Naive thymus-derived CD4-positive, alpha-beta T cell (primary cell): Measurements from ENCODE around the gene HOXC6. TPM values are rescaled to one million over a fixed set of nuclear protein-coding genes. Genes with fewer than 3 reads are reported as not detected.

ENCODE experiments used
- ATAC-seq: fragments of 150-1000 bp; cut with Tn5 transposase; 2 replicates; pipeline ENCODE4 v1.10.0; 2021; ENCODE audit warnings: mild to moderate bottlenecking, moderate library complexity
- CTCF ChIA-PET: fragments of 350-600 bp; sonication (Branson Sonifier 250); formaldehyde crosslinking; loops from one replicate; lab custom pipeline; 2021; ENCODE audit warnings: antibody characterized with exemption; lab: Charles Lee
- POLR2A ChIA-PET: fragments of 350-600 bp; sonication (Branson Sonifier 250); formaldehyde crosslinking; loops from one replicate; lab custom pipeline; 2021; ENCODE audit warnings: antibody characterized with exemption, inconsistent platforms; lab: Charles Lee
- DNase-seq, 9 donors: peaks; one replicate each; pipeline versions ENCODE4 v3.0.0 to v3.0.0-alpha.2; 2020 to 2022; ENCODE audit warnings: mixed read lengths in 1 of 9
- H3K27ac ChIP-seq: one replicate; pipeline ENCODE4 v1.7.0; 2013; ENCODE audit warnings: mild to moderate bottlenecking, low read depth, low read length, moderate library complexity
- H3K27me3 ChIP-seq, 2 donors: one replicate each; pipeline ENCODE4 v1.7.0; 2013; ENCODE audit warnings: low read length in 2 of 2, mild to moderate bottlenecking in 2 of 2, moderate library complexity in 2 of 2; ENCODE audit not compliant: control insufficient read depth in 2 of 2, insufficient read depth in 2 of 2
- H3K36me3 ChIP-seq, 3 experiments: 1 replicate in 2 of 3; 2 replicates in 1 of 3; pipeline ENCODE4 v1.7.0; 2013; ENCODE audit warnings: low read length in 3 of 3, mild to moderate bottlenecking in 3 of 3, moderate library complexity in 1 of 3; ENCODE audit not compliant: insufficient read depth in 3 of 3, control insufficient read depth in 2 of 3
- H3K4me1 ChIP-seq, 2 donors: one replicate each; pipeline ENCODE4 v1.7.0; 2013; ENCODE audit warnings: low read length in 2 of 2, mild to moderate bottlenecking in 2 of 2, moderate library complexity in 1 of 2; ENCODE audit not compliant: control insufficient read depth in 2 of 2, insufficient read depth in 2 of 2
- H3K4me3 ChIP-seq: 2 replicates; pipeline ENCODE4 v1.7.0; 2013; ENCODE audit warnings: mild to moderate bottlenecking, low read length
- H3K9me3 ChIP-seq, 3 experiments: 1 replicate in 2 of 3; 2 replicates in 1 of 3; pipeline ENCODE4 v1.7.0; 2013; ENCODE audit warnings: low read length in 3 of 3; ENCODE audit not compliant: control insufficient read depth in 2 of 3
- H3K27ac Mint-ChIP-seq, 9 donors: one replicate each; pipeline ENCODE4 v1.8.0; 2020 to 2022; ENCODE audit warnings: mixed read lengths in 9 of 9, mild to moderate bottlenecking in 8 of 9, moderate library complexity in 5 of 9, inconsistent platforms in 2 of 9
- H3K27me3 Mint-ChIP-seq, 5 donors: one replicate each; pipeline ENCODE4 v1.8.0; 2021 to 2022; ENCODE audit warnings: mixed read lengths in 5 of 5, mild to moderate bottlenecking in 1 of 5
- H3K36me3 Mint-ChIP-seq, 5 donors: one replicate each; pipeline ENCODE4 v1.8.0; 2020 to 2022; ENCODE audit warnings: mixed read lengths in 5 of 5, mild to moderate bottlenecking in 3 of 5, inconsistent platforms in 1 of 5
- H3K4me1 Mint-ChIP-seq, 7 donors: one replicate each; pipeline ENCODE4 v1.8.0; 2020 to 2022; ENCODE audit warnings: mixed read lengths in 7 of 7, mild to moderate bottlenecking in 3 of 7, inconsistent platforms in 1 of 7
- H3K4me3 Mint-ChIP-seq, 10 donors: one replicate each; pipeline ENCODE4 v1.8.0; 2020 to 2022; ENCODE audit warnings: mild to moderate bottlenecking in 10 of 10, mixed read lengths in 10 of 10, moderate library complexity in 6 of 10, inconsistent platforms in 2 of 10
- H3K9me3 Mint-ChIP-seq, 11 donors: one replicate each; pipeline ENCODE4 v1.8.0; 2020 to 2022; ENCODE audit warnings: mixed read lengths in 11 of 11, mild to moderate bottlenecking in 4 of 11, inconsistent platforms in 1 of 11, moderate library complexity in 1 of 11
- intact Hi-C, 2 donors: fragments of 100-400 bp; cut with micrococcal nuclease; formaldehyde crosslinking; loops; one replicate each; pipeline ENCODE4 v1.15.1; 2023
- polyA plus RNA-seq, 2 donors: library from polyadenylated mRNA; unstranded; fragments of 300-500 nt; fragmentation: Illumina TruSeq; gene quantifications; one replicate each; pipeline ENCODE4 v1.2.3, GENCODE V29; 2021
- total RNA-seq, 6 experiments: library from RNA in 5 of 6; stranded (reverse) in 5 of 6; gene quantifications; 1 replicate in 5 of 6; 2 replicates in 1 of 6; pipeline ENCODE4 v1.2.3 and lab custom pipeline; 2021 to 2026

The HOXC6 gene
- total and polyA plus RNA-seq, 7 experiments from 2014 or later, result not detected

GRCh38 chr12:53982648-53983567 lies 45.3 kb upstream of the HOXC6 start:
- Histone ChIP-seq H3K27me3 (peaks cover 45 to 87% of the 10 kb centered on the region in 2 donors), H3K36me3 (no peaks in the 10 kb centered on the region), H3K4me1 (peaks cover 9 to 13% of the 10 kb centered on the region in 2 donors), H3K27ac (no peak overlapping the region), H3K9me3 (no peaks in the 10 kb centered on the region), H3K4me3 (no peak overlapping the region)
- Mint-ChIP-seq H3K36me3 (no peaks in the 10 kb centered on the region), H3K9me3 (peaks cover 0 to 24% (median 0%) of the 10 kb centered on the region in 11 donors), H3K4me1 (peaks cover 12 to 37% (median 20%) of the 10 kb centered on the region in 7 donors), H3K4me3 (peak overlapping the region in 3 of 10 donors; percentile 21 to 62 (median 25)), H3K27ac (peak overlapping the region in 5 of 9 donors; percentile 46 to 66 (median 62)), H3K27me3 (peaks cover 91 to 95% (median 92%) of the 10 kb centered on the region in 5 donors)
- ChIA-PET CTCF (no interaction called here), POLR2A (no interaction called here)
- no peak for DNase-seq
- ATAC-seq, result no peak
- intact Hi-C loops, result loop anchor here in 1 of 2 donors (5.0 kb wide), 1 partner anchor 46 kb away; the partner anchor contains the start of gene HOXC13

GRCh38 chr12:53983568-53983949 lies 44.7 kb upstream of the HOXC6 start:
- no peak overlapping the region for H3K4me3 ChIP-seq
- H3K27ac ChIP-seq, result no peak overlapping the region
- Mint-ChIP-seq H3K9me3 (peaks cover 0 to 23% (median 0%) of the 10 kb centered on the region in 11 donors), H3K27ac (peak overlapping the region in 5 of 9 donors; percentile 34 to 66 (median 59)), H3K4me1 (peaks cover 16 to 42% (median 26%) of the 10 kb centered on the region in 7 donors), H3K27me3 (peaks cover 91 to 95% (median 92%) of the 10 kb centered on the region in 5 donors), H3K36me3 (no peaks in the 10 kb centered on the region), H3K4me3 (peak overlapping the region in 3 of 10 donors; percentile 21 to 62 (median 25))
- intact Hi-C loops, result loop anchor here in 1 of 2 donors (5.0 kb wide), 1 partner anchor 46 kb away; the partner anchor contains the start of gene HOXC13
- DNase-seq (no peak), ATAC-seq (no peak)
- H3K27me3 ChIP-seq, result peaks cover 49 to 88% of the 10 kb centered on the region in 2 donors
- CTCF ChIA-PET, result no interaction called here
- POLR2A ChIA-PET, result no interaction called here
- H3K4me1 ChIP-seq, result peaks cover 9 to 13% of the 10 kb centered on the region in 2 donors
- no peaks in the 10 kb centered on the region for H3K36me3 ChIP-seq
- no peaks in the 10 kb centered on the region for H3K9me3 ChIP-seq

- no peaks in the 10 kb centered on the region for H3K9me3 ChIP-seq
- DNase-seq, result no peak
- H3K27me3 ChIP-seq, result peaks cover 54 to 88% of the 10 kb centered on the region in 2 donors
- no peaks in the 10 kb centered on the region for H3K36me3 ChIP-seq
- H3K4me3 ChIP-seq, result no peak overlapping the region
- peak overlapping the region in 6 of 9 donors; percentile 9 to 68 (median 40) for H3K27ac Mint-ChIP-seq
- intact Hi-C loops, result loop anchor here in 1 of 2 donors (5.0 kb wide), 1 partner anchor 47 kb away; the partner anchor contains the start of gene HOXC13
- peaks cover 13 to 14% of the 10 kb centered on the region in 2 donors for H3K4me1 ChIP-seq
- H3K27ac ChIP-seq, result no peak overlapping the region
- no peaks in the 10 kb centered on the region for H3K36me3 Mint-ChIP-seq
- no peak for ATAC-seq
- ChIA-PET POLR2A (no interaction called here), CTCF (interaction anchor here (0.6 kb wide), 1 partner anchor 218 kb away, joined by 3 read pairs; no protein-coding TSS in a partner anchor)
- peaks cover 18 to 46% (median 29%) of the 10 kb centered on the region in 7 donors for H3K4me1 Mint-ChIP-seq
- peaks cover 91 to 95% (median 92%) of the 10 kb centered on the region in 5 donors for H3K27me3 Mint-ChIP-seq
- H3K9me3 Mint-ChIP-seq, result peaks cover 0 to 21% (median 0%) of the 10 kb centered on the region in 11 donors
- peak overlapping the region in 3 of 10 donors; percentile 10 to 62 (median 21) for H3K4me3 Mint-ChIP-seq
Observed at GRCh38 chr12:53983950-53984572, 44.2 kb upstream of the HOXC6 start.

- H3K36me3 Mint-ChIP-seq, result peaks cover 0 to 1% (median 0%) of the 10 kb centered on the region in 5 donors
- peak; percentile 77 for ATAC-seq
- peak within 1 kb of the TSS; percentile 34 to 77 (median 65) for H3K4me3 Mint-ChIP-seq
- H3K27ac Mint-ChIP-seq, result peak within 1 kb of the TSS in 6 of 9 donors; percentile 34 to 81 (median 65)
- no peak within 1 kb of the TSS for H3K4me3 ChIP-seq
- H3K27ac ChIP-seq, result no peak within 1 kb of the TSS
- peaks cover 91 to 95% (median 92%) of the 10 kb centered on the region in 5 donors for H3K27me3 Mint-ChIP-seq
- H3K4me1 Mint-ChIP-seq, result peaks cover 27 to 55% (median 39%) of the 10 kb centered on the region in 7 donors
- H3K36me3 ChIP-seq, result no peaks in the 10 kb centered on the region
- H3K4me1 ChIP-seq, result peaks cover 20 to 23% of the 10 kb centered on the region in 2 donors
- CTCF ChIA-PET, result interaction anchor here (0.6 to 0.9 kb wide), 2 partner anchors 217 to 229 kb away, joined by 3 read pairs; no protein-coding TSS in a partner anchor
- peaks cover 0 to 18% (median 0%) of the 10 kb centered on the region in 11 donors for H3K9me3 Mint-ChIP-seq
- peaks cover 60 to 89% of the 10 kb centered on the region in 2 donors for H3K27me3 ChIP-seq
- H3K9me3 ChIP-seq, result no peaks in the 10 kb centered on the region
- POLR2A ChIA-PET, result interaction anchor here (0.8 to 1.2 kb wide), 2 partner anchors 8 to 26 kb away, joined by 3 to 4 read pairs; no protein-coding TSS in a partner anchor
- DNase-seq, result peak in 4 of 9 donors; percentile 45 to 67 (median 55)
- intact Hi-C loops, result loop anchor here in 1 of 2 donors (5.0 kb wide), 3 partner anchors 33 to 48 kb away; partner anchors contain the start of genes HOXC12, HOXC13 and HOXC6
Observed at GRCh38 chr12:53984901-53985691, 43.1 kb upstream of the HOXC6 start, which contains the start of gene HOXC10. TSS of gene HOXC10 (plus strand) at chr12:53985146. CDS start at chr12:53985260, 114 bp downstream.

- Mint-ChIP-seq H3K4me3 (peak overlapping the region in 9 of 10 donors; percentile 40 to 77 (median 64)), H3K4me1 (peaks cover 32 to 55% (median 44%) of the 10 kb centered on the region in 7 donors), H3K36me3 (peaks cover 0 to 3% (median 0%) of the 10 kb centered on the region in 5 donors), H3K9me3 (peaks cover 0 to 19% (median 0%) of the 10 kb centered on the region in 11 donors), H3K27ac (peak overlapping the region in 4 of 9 donors; percentile 43 to 81 (median 62)), H3K27me3 (peaks cover 91 to 95% (median 92%) of the 10 kb centered on the region in 5 donors)
- Histone ChIP-seq H3K27me3 (peaks cover 62 to 85% of the 10 kb centered on the region in 2 donors), H3K9me3 (no peaks in the 10 kb centered on the region), H3K27ac (no peak overlapping the region), H3K4me1 (peaks cover 20 to 23% of the 10 kb centered on the region in 2 donors), H3K4me3 (no peak overlapping the region), H3K36me3 (no peaks in the 10 kb centered on the region)
- CTCF ChIA-PET, result interaction anchor here (0.9 kb wide), 1 partner anchor 229 kb away, joined by 3 read pairs; no protein-coding TSS in a partner anchor
- no peak for ATAC-seq
- intact Hi-C loops, result loop anchor here in 1 of 2 donors (5.0 kb wide), 2 partner anchors 33 to 42 kb away; partner anchors contain the start of genes HOXC12 and HOXC6
- DNase-seq, result no peak
- POLR2A ChIA-PET, result interaction anchor here (0.8 to 1.2 kb wide), 2 partner anchors 9 to 25 kb away, joined by 3 to 4 read pairs; no protein-coding TSS in a partner anchor
Observed at GRCh38 chr12:53985692-53985993, 42.6 kb upstream of the HOXC6 start.
